Left forelimb (tissue), 1 donor: ENCODE measurements around the gene C6orf15.
"Not testable (repeated sequence)": the region's sequence is repeated elsewhere in the genome, so short reads cannot be mapped to it uniquely, and the experiment has no call there.

Experiments used
- DNase-seq: peaks from one replicate; pipeline ENCODE4 v3.0.0-alpha.2; 2018; ENCODE audit warnings: low spot score

Gene C6orf15

DNA sequence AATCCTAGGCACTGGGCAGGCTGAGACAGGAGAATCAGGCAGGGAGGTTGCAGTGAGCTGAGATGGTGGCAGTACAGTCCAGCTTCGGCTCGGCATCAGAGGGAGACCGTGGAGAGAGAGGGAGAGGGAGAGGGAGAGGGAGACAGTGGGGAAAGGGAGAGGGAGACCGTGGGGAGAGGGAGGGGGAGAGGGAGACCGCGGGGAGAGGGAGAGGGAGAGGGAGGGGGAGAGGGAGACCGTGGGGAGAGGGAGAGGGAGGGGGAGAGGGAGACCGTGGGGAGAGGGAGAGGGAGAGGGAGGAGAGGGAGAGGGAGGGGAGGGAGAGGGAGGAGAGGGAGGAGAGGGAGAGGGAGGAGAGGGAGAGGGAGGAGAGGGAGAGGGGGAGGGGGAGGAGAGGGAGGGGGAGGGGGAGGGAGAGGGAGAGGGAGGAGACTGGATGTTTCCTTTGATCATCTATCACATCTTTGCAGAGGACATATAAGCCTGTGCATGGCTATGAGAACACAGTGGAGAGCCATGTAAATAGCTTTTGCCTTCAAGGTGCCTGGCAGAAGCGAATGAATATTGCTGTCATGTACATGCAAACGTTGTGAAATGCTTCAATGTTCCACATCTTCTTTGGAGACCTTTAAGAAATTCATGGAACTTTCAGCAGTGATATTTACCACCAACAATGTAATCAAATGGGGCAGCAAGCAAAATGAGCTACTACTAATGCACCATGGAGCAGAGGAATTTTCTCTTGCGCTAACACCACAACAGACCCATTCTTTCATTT, 44.3 kb downstream of the C6orf15 start:
- not testable (repeated sequence) for DNase-seq

DNA sequence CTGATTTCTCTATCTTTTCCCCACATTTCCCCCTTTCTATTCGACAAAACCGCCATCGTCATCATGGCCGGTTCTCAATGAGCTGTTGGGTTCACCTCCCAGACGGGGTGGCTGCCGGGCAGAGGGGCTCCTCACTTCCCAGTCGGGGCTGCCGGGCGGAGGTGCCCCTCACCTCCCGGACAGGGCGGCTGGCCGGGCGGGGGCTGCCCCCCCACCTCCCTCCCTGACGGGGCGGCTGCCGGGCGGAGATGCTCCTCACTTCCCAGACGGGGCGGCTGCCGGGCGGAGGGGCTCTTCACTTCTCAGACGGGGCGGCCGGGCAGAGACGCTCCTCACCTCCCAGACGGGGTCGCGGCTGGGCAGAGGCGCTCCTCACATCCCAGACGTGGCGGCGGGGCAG, 45.3 kb downstream of the C6orf15 start:
- DNase-seq, result not testable (repeated sequence)

DNA sequence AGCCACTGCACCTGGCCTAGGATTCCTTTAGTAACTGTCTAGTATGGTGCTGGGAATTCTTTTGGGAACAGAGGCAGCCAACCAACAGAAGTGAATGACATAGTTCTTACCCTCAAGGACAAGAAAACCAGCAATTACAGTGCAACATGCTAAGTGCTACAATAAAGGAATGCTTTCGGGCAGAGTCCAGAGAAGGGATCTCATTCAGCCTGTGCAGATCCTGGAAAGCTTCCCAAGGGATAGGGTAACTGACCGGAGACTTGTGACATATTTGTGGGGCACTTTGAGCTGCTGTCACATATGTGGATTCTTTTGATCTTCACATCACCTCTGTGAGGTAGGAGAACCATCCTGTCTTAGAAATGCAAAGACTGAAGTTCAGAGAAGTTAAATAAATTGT, 46.8 kb downstream of the C6orf15 start:
- no peak for DNase-seq

DNA sequence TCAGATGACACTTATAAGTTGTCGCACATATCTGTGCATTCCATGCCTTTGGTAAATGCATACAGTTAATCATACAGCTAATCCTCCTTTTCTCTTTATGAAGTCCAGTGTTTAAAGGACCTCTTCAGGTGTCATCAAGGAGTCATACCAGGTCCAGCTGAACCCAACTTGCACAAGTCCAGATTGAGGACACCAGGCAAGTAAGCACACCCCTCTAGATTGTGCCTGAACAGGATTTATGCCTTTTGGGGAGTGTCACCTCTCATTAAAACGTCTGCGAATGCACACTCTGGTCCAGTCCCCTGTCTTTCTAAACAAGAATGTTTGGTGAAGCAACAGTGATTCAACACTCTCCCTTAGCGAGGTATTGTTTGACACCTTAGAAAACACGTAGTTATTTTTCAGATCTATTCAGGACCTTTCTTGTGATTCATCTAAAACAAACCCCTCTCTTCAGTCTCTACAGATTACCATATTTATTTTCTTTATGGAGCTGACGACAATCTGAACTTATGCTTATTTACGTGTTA, 48.4 kb downstream of the C6orf15 start:
- DNase-seq, result no peak
